MM.1S (cell line): Measurements from ENCODE around the gene TARS1.

Experiments used
- DNase-seq: peaks from one replicate; pipeline ENCODE4 v3.0.0-alpha.2; 2015
- H2AFZ ChIP-seq: fragments of 300-600 bp; sonication (generic); 2 replicates; pipeline ENCODE4 v1.6.0; 2016; ENCODE audit warnings: antibody characterized with exemption, low read length
- H3F3A ChIP-seq: fragments of 300-600 bp; sonication (generic); 2 replicates; pipeline ENCODE4 v1.6.1; 2016; ENCODE audit warnings: mild to moderate bottlenecking, antibody characterized with exemption, low read length, moderate library complexity, mixed read lengths; ENCODE audit not compliant: insufficient read depth
- H3K27ac ChIP-seq: fragments of 300-600 bp; sonication (generic); 2 replicates; pipeline ENCODE4 v1.5.1; 2016; ENCODE audit warnings: mild to moderate bottlenecking, low read length
- H3K27me3 ChIP-seq: fragments of 300-600 bp; sonication (generic); replicated peaks from 2 replicates; pipeline ENCODE4 v1.6.0; 2016; ENCODE audit warnings: low read length; ENCODE audit not compliant: insufficient read depth
- H3K36me3 ChIP-seq: fragments of 300-600 bp; sonication (generic); replicated peaks from 2 replicates; pipeline ENCODE4 v1.6.1; 2016; ENCODE audit warnings: mild to moderate bottlenecking, low read length, mixed read lengths; ENCODE audit not compliant: insufficient read depth
- H3K4me1 ChIP-seq: fragments of 300-600 bp; sonication (generic); 2 replicates; pipeline ENCODE4 v1.6.1; 2016; ENCODE audit warnings: low read length, mixed read lengths
- H3K4me2 ChIP-seq: fragments of 300-600 bp; sonication (generic); 2 replicates; pipeline ENCODE4 v1.6.0; 2016; ENCODE audit warnings: low read depth, low read length
- H3K4me3 ChIP-seq: fragments of 300-600 bp; sonication (generic); 2 replicates; pipeline ENCODE4 v1.5.1; 2016; ENCODE audit warnings: low read length, mixed read lengths
- H3K79me2 ChIP-seq: fragments of 300-600 bp; sonication (generic); 2 replicates; pipeline ENCODE4 v1.6.1; 2016; ENCODE audit warnings: mixed run types, low read length, mixed read lengths
- H3K9ac ChIP-seq: fragments of 300-600 bp; sonication (generic); 2 replicates; pipeline ENCODE4 v1.6.1; 2016; ENCODE audit warnings: low read length, mixed read lengths
- H3K9me2 ChIP-seq: fragments of 300-600 bp; sonication (generic); replicated peaks from 2 replicates; pipeline ENCODE4 v1.6.1; 2016; ENCODE audit warnings: mild to moderate bottlenecking, low read length, mixed read lengths; ENCODE audit not compliant: insufficient read depth
- H3K9me3 ChIP-seq: fragments of 300-600 bp; sonication (generic); replicated peaks from 2 replicates; pipeline ENCODE4 v1.6.1; 2016; ENCODE audit warnings: mild to moderate bottlenecking, low read length, mixed read lengths; ENCODE audit not compliant: insufficient read depth
- H4K20me1 ChIP-seq: fragments of 300-600 bp; sonication (generic); 2 replicates; pipeline ENCODE4 v1.6.1; 2016; ENCODE audit warnings: mild to moderate bottlenecking, low read length, moderate library complexity, mixed read lengths; ENCODE audit not compliant: insufficient read depth
- EZH2 ChIP-seq: fragments of 300-600 bp; sonication (generic); optimal IDR thresholded peaks from 2 replicates; pipeline ENCODE3; 2017; ENCODE audit warnings: low read depth, mild to moderate bottlenecking, antibody characterized with exemption, low read length, mixed read lengths
- EZH2phosphoT487 ChIP-seq: fragments of 300-600 bp; sonication (generic); IDR thresholded peaks from 2 replicates; pipeline ENCODE4 v1.6.1; 2018; ENCODE audit warnings: antibody characterized with exemption, low read length
- TF ChIP-seq, protein P1 (sequence below): fragments of 300-600 bp; sonication (generic); IDR thresholded peaks from 2 replicates; pipeline ENCODE4 v1.5.1; 2016; ENCODE audit warnings: antibody characterized with exemption, low read length, mixed read lengths

TARS1 gene

DNA sequence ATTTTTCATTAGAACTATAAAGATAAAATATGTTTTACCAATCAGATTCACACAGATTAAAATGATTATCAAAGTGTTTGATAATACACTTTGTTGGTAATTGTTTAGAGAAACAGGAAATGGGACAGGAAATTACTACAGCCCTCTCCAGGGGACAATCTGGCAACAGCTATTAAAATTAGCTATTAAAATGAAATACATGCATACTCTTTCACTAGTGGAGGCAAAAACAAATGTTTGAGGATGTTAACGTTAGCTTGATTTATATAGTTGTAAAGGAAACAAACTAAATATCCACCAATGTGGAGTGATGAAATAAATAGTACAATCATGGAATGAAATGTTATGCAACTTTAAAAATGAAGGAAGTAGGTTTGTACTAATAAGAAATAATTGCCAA, 53.7 kb downstream of the TARS1 start:
- Histone ChIP-seq H3K4me1 (no peaks in the 10 kb centered on the region), H3K4me3 (no peak overlapping the region), H3K27me3 (no peaks in the 10 kb centered on the region)

DNA sequence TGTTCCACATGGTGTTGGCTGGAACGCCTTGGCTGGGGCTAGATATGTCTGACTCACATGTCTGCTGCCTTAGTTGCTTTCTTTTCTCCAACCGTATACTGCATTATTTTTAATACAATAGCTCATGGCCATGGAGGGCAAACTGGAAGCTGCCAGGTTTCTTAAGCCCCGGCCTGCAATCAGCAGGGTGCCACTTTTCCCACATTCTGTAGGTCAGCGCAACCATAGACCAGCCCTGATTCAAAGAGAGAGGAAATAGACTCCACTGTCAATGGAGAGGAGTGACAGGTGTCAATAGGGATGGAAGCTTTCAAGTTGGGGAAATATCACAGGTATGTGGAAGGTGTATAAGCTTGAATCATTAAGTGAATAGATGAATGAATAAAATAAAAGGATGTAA, 60.5 kb downstream of the TARS1 start:
- no peak overlapping the region for H3K4me3 ChIP-seq
- H4K20me1 ChIP-seq: no peaks in the 10 kb centered on the region
- H3F3A ChIP-seq: no peaks in the 10 kb centered on the region
- H3K36me3 ChIP-seq: no peaks in the 10 kb centered on the region
- no peaks in the 10 kb centered on the region for H3K79me2 ChIP-seq
- no peak overlapping the region for H3K27ac ChIP-seq
- H3K4me2 ChIP-seq: no peak overlapping the region
- no peaks in the 10 kb centered on the region for H3K4me1 ChIP-seq
- TF ChIP-seq, protein P1, sequence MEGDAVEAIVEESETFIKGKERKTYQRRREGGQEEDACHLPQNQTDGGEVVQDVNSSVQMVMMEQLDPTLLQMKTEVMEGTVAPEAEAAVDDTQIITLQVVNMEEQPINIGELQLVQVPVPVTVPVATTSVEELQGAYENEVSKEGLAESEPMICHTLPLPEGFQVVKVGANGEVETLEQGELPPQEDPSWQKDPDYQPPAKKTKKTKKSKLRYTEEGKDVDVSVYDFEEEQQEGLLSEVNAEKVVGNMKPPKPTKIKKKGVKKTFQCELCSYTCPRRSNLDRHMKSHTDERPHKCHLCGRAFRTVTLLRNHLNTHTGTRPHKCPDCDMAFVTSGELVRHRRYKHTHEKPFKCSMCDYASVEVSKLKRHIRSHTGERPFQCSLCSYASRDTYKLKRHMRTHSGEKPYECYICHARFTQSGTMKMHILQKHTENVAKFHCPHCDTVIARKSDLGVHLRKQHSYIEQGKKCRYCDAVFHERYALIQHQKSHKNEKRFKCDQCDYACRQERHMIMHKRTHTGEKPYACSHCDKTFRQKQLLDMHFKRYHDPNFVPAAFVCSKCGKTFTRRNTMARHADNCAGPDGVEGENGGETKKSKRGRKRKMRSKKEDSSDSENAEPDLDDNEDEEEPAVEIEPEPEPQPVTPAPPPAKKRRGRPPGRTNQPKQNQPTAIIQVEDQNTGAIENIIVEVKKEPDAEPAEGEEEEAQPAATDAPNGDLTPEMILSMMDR: no peak
- TF ChIP-seq EZH2: no peak
- H3K27me3 ChIP-seq: no peaks in the 10 kb centered on the region
- H3K9me2 ChIP-seq: no peaks in the 10 kb centered on the region
- H2AFZ ChIP-seq: no peak overlapping the region
- H3K9ac ChIP-seq: no peak overlapping the region
- no peaks in the 10 kb centered on the region for H3K9me3 ChIP-seq
- no peak for DNase-seq

More for the DNA sequence above, 53.7 kb downstream of the TARS1 start:
- H3K9me3 ChIP-seq: no peaks in the 10 kb centered on the region
- H3F3A ChIP-seq: no peaks in the 10 kb centered on the region
- no peaks in the 10 kb centered on the region for H3K36me3 ChIP-seq
- H2AFZ ChIP-seq: no peak overlapping the region
- no peaks in the 10 kb centered on the region for H3K9me2 ChIP-seq
- DNase-seq: no peak
- no peak for TF ChIP-seq EZH2
- TF ChIP-seq, protein P1: no peak
- TF ChIP-seq EZH2phosphoT487: no peak
- H3K9ac ChIP-seq: no peak overlapping the region
- H4K20me1 ChIP-seq: no peaks in the 10 kb centered on the region
- no peaks in the 10 kb centered on the region for H3K79me2 ChIP-seq
- H3K27ac ChIP-seq: no peak overlapping the region
- no peak overlapping the region for H3K4me2 ChIP-seq

DNA sequence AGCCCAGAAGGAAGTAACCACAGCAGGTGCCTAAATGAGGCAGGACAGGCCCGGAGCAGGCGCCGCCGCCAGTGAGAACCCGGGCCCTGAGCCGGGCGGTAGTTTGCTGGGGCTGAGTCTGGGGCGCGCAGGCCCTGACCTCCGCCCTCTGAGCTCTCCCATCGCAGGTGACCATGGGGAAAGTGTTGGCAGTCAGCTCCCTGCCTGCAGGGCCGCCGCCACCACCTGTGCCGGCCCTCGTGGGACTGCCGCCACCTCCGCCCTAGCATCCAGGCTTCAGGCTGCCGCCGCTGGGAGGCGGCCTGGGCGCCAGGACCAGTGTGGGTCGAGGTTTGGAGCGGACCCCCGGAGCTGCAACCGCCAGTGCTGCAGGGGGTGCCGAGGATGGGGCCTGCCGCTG, 61.1 kb downstream of the TARS1 start:
- H3K4me3 ChIP-seq: no peak overlapping the region
- H4K20me1 ChIP-seq: no peaks in the 10 kb centered on the region
- TF ChIP-seq, protein P1: no peak
- TF ChIP-seq EZH2 (no peak), EZH2phosphoT487 (no peak)
- no peaks in the 10 kb centered on the region for H3K4me1 ChIP-seq
- H3K9ac ChIP-seq: no peak overlapping the region
- no peak for DNase-seq
- no peaks in the 10 kb centered on the region for H3K9me2 ChIP-seq
- H3K79me2 ChIP-seq: no peaks in the 10 kb centered on the region
- no peaks in the 10 kb centered on the region for H3K27me3 ChIP-seq
- no peaks in the 10 kb centered on the region for H3K36me3 ChIP-seq
- H3F3A ChIP-seq: no peaks in the 10 kb centered on the region
- H3K27ac ChIP-seq: no peak overlapping the region
- H3K9me3 ChIP-seq: no peaks in the 10 kb centered on the region
- H2AFZ ChIP-seq: no peak overlapping the region
- H3K4me2 ChIP-seq: no peak overlapping the region

DNA sequence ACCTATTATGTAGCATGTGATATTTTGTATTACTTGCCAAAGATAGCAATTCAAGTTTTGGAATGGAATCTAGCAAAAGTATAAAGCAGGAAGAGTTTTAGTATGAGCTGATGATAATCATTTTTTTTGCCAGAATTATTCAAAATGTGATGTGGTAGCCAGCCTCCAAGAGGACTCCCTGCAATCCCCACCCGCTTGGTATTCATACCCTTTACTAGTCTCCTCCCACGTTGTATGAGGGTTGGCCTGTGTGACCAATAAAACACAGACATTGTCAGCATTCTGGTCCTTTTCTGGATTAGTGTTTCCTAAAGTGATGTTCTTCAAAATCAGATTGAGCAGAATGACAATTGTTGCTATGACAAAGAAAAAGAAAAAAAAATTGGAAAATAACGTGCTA, 63.8 kb downstream of the TARS1 start:
- Histone ChIP-seq H3K27me3 (no peaks in the 10 kb centered on the region), H3K27ac (no peak overlapping the region), H4K20me1 (no peaks in the 10 kb centered on the region), H3F3A (no peaks in the 10 kb centered on the region), H3K4me1 (no peaks in the 10 kb centered on the region), H3K9me2 (no peaks in the 10 kb centered on the region), H3K36me3 (no peaks in the 10 kb centered on the region), H3K9me3 (no peaks in the 10 kb centered on the region), H3K9ac (no peak overlapping the region), H3K79me2 (no peaks in the 10 kb centered on the region), H2AFZ (no peak overlapping the region), H3K4me3 (no peak overlapping the region), H3K4me2 (no peak overlapping the region)
- TF ChIP-seq, protein P1: no peak
- TF ChIP-seq EZH2 (no peak), EZH2phosphoT487 (no peak)
- DNase-seq: no peak
